DMS53 treated with DMSO at 0.1 percent for 48 hours (cell line): ENCODE results near the gene STK32C.
A peak's percentile ranks its signal among the peaks of the same experiment; 100 is the strongest.

Experiments used
- DNase-seq: peaks from one replicate; lab custom pipeline; 2025; ENCODE audit not compliant: unreplicated experiment; lab: John Stamatoyannopoulos, UW

STK32C gene

GRCh38 chr10:132189016-132189415 is 118.7 kb downstream of the STK32C start:
- no peak for DNase-seq

GRCh38 chr10:132188331-132188730 is 119.4 kb downstream of the STK32C start:
- DNase-seq: no peak

- no peak for DNase-seq
Measured at GRCh38 chr10:132187430-132188138, 120.2 kb downstream of the STK32C start.

- DNase-seq: peak; percentile 35
Measured at GRCh38 chr10:132186488-132187429, 121.0 kb downstream of the STK32C start, which contains the start of gene DPYSL4. Gene DPYSL4 (plus strand): TSS chr10:132186948. CDS start chr10:132187064, 116 bp downstream.

- DNase-seq: peak; percentile 76
Measured at GRCh38 chr10:132185601-132186487, 121.9 kb downstream of the STK32C start.

- no peak for DNase-seq
Measured at GRCh38 chr10:132184816-132185593, 122.7 kb downstream of the STK32C start.

- peak; percentile 31 for DNase-seq
Measured at GRCh38 chr10:132183046-132183445, 124.7 kb downstream of the STK32C start.

GRCh38 chr10:132182591-132182990 is 125.2 kb downstream of the STK32C start:
- DNase-seq: no peak

GRCh38 chr10:132181691-132182425 is 125.9 kb downstream of the STK32C start:
- no peak for DNase-seq

- no peak for DNase-seq
Measured at GRCh38 chr10:132180736-132181135, 127.0 kb downstream of the STK32C start.

- no peak for DNase-seq
Measured at GRCh38 chr10:132179551-132180392, 128.0 kb downstream of the STK32C start.

- DNase-seq: no peak
Measured at GRCh38 chr10:132178672-132179545, 128.8 kb downstream of the STK32C start.

- DNase-seq: no peak
Measured at GRCh38 chr10:132178046-132178445, 129.7 kb downstream of the STK32C start.

- DNase-seq: no peak
Measured at GRCh38 chr10:132176623-132177500, 130.9 kb downstream of the STK32C start.

- DNase-seq: peak; percentile 22
Measured at GRCh38 chr10:132175907-132176581, 131.7 kb downstream of the STK32C start.

- no peak for DNase-seq
Measured at GRCh38 chr10:132175408-132175807, 132.3 kb downstream of the STK32C start.
